K562 (cell line): ENCODE measurements around the gene PDZK1IP1. TPM values are rescaled to one million over a fixed set of nuclear protein-coding genes. Genes with fewer than 3 reads are reported as not detected.

Experiments
- GATAD2B ChIP-seq: fragments of 450-650 bp; IDR thresholded peaks from 2 replicates; pipeline ENCODE4 v1.6.1; 2017; ENCODE audit warnings: mild to moderate bottlenecking, borderline replicate concordance
- JUN ChIP-seq, 2 experiments: sonication (generic) in 1 of 2; formaldehyde crosslinking in 1 of 2; IDR thresholded peaks; 2 replicates each; pipeline versions ENCODE4 v1.6.1 to v1.8.0; 2012 to 2022; ENCODE audit warnings: borderline replicate concordance in 2 of 2, mild to moderate bottlenecking in 2 of 2, improper control_type of control experiment in 1 of 2, low read depth in 1 of 2, low read length in 1 of 2, missing genetic modification reagents in 1 of 2
- SMC3 ChIP-seq: conservative IDR thresholded peaks from 2 replicates; pipeline ENCODE4 v1.6.1; 2011; ENCODE audit warnings: low read depth, low read length, improper control_type of control experiment; ENCODE audit not compliant: insufficient read depth
- TARDBP ChIP-seq: fragments of 450-650 bp; IDR thresholded peaks from 2 replicates; pipeline ENCODE4 v1.6.1; 2016
- ZBED1 ChIP-seq: IDR thresholded peaks from 2 replicates; pipeline ENCODE4 v1.6.1; 2014
- ZNF23 ChIP-seq: fragments of 250-450 bp; sonication (Bioruptor Pico); IDR thresholded peaks from 2 replicates; pipeline ENCODE4 v1.4.0; 2020; ENCODE audit warnings: mild to moderate bottlenecking
- ZNF644 ChIP-seq: fragments of 200-800 bp; sonication (Bioruptor generic); IDR thresholded peaks from 2 replicates; pipeline ENCODE4 v1.6.1; 2016; ENCODE audit warnings: low read depth, missing genetic modification characterization, missing compliant biosample characterization
- polyA plus RNA-seq, 8 experiments: library from polyadenylated mRNA; depleted of rRNA in 4 of 8; stranded (reverse) in 5 of 8; unstranded in 3 of 8; fragments of >200 nt; fragmentation: Nextera tagmentation in 2 of 8; fragmentation: Illumina TruSeq in 1 of 8; extraction: Ambion mirVana in 2 of 8; extraction: Trizol in 1 of 8; gene quantifications; 2 replicates each; pipeline versions ENCODE4 v1.2.1 to v1.2.3, GENCODE V29; 2011 to 2014; ENCODE audit warnings: inconsistent platforms in 1 of 8, missing spikeins in 1 of 8
- total RNA-seq, 7 experiments: library from RNA; depleted of rRNA in 6 of 7; stranded (reverse); fragments of >200 nt in 6 of 7; fragmentation: Illumina TruSeq in 2 of 7; extraction: Trizol in 2 of 7; gene quantifications; 2 replicates each; pipeline versions ENCODE4 v1.2.1 to v1.2.3, GENCODE V29; 2011 to 2021; ENCODE audit warnings: low replicate concordance in 1 of 7
- TF ChIP-seq, protein P1 (sequence below): sonication (generic); formaldehyde crosslinking; IDR thresholded peaks from 2 replicates; pipeline ENCODE4 v1.8.1; 2023; ENCODE audit warnings: mild to moderate bottlenecking, missing genetic modification reagents
- TF ChIP-seq, protein P2 (sequence below): fragments of 200-800 bp; sonication (Bioruptor generic); IDR thresholded peaks from 2 replicates; pipeline ENCODE4 v1.6.1; 2016; ENCODE audit warnings: missing genetic modification characterization, missing compliant biosample characterization
- TF ChIP-seq, protein P3 (sequence below): fragments of 250-450 bp; sonication (Bioruptor Pico); IDR thresholded peaks from 2 replicates; pipeline ENCODE4 v1.5.0; 2021; ENCODE audit warnings: mild to moderate bottlenecking, borderline replicate concordance
- TF ChIP-seq, protein P4 (sequence below): IDR thresholded peaks from 2 replicates; pipeline ENCODE4 v1.6.1; 2014; ENCODE audit warnings: antibody characterized with exemption
- TF ChIP-seq, protein P5 (sequence below), 2 experiments: IDR thresholded peaks; 2 replicates each; pipeline ENCODE4 v1.6.1; 2011; ENCODE audit warnings: borderline replicate concordance in 1 of 2, control low read depth in 1 of 2, low read depth in 1 of 2, low read length in 1 of 2, mild to moderate bottlenecking in 1 of 2, mixed read lengths in 1 of 2, moderate library complexity in 1 of 2; ENCODE audit not compliant: insufficient read depth in 1 of 2, insufficient read length in 1 of 2, poor library complexity in 1 of 2, severe bottlenecking in 1 of 2; ENCODE audit errors: extremely low read depth in 1 of 2

PDZK1IP1 gene
- total and polyA plus RNA-seq, 9 of the 15 experiments (the other 6 are each of a cell fraction or from before 2014, with no cell fraction given), result 0.17 to 0.68 (median 0.53) TPM; not detected in 2

DNA sequence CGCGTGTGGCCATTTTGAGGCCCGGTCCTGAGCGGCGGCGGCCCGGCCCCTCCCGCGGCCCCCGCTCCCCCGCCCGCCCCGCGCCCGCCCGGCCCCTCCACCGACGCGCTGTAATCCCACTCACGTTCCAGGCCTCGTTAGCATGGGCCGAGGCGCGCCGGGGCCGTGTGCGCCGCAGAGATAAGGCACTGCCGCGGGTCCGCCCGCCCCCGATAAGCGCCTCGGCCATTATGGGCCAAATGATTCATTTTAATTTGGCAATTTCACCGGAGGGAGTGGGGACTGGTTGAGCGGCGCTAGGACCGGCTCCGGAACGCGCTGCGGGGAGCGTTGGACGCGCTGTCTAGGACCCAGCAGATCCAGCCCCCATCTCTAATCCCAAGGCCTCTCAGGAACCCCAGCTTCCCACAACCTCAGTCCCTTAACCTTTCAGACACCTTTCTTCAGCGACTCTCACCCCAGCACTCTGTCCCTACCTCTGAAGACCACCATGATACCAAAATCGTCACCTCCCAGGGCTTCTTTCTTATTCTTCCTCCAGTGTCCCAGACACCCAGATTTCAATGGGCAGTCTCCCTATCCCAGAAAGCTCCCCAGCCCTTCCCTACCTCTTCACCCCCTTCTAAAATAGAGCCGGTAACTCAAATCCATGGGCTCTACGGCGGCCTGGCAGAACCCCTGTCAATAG, 42.5 kb upstream of the PDZK1IP1 start, which contains the start of gene TAL1 (continued):
- TF ChIP-seq SMC3 (no peak), JUN (IDR thresholded peaks at IDR 0.05; ENCODE audit: borderline replicate concordance, low read depth, low read length) (peak; percentile 91), JUN (CRISPR knock-in tag; IDR thresholded peaks at IDR 0.05; ENCODE audit: borderline replicate concordance) (peak; percentile 60; the same call in 1 of the 2 replicates), GATAD2B (peak; percentile 99), ZBED1 (peak; percentile 92), TARDBP (peak; percentile 96), ZNF23 (CRISPR knock-in tag) (no peak), ZNF644 (peak; percentile 86; the same call in 1 of the 2 replicates)
- TF ChIP-seq, protein P1, sequence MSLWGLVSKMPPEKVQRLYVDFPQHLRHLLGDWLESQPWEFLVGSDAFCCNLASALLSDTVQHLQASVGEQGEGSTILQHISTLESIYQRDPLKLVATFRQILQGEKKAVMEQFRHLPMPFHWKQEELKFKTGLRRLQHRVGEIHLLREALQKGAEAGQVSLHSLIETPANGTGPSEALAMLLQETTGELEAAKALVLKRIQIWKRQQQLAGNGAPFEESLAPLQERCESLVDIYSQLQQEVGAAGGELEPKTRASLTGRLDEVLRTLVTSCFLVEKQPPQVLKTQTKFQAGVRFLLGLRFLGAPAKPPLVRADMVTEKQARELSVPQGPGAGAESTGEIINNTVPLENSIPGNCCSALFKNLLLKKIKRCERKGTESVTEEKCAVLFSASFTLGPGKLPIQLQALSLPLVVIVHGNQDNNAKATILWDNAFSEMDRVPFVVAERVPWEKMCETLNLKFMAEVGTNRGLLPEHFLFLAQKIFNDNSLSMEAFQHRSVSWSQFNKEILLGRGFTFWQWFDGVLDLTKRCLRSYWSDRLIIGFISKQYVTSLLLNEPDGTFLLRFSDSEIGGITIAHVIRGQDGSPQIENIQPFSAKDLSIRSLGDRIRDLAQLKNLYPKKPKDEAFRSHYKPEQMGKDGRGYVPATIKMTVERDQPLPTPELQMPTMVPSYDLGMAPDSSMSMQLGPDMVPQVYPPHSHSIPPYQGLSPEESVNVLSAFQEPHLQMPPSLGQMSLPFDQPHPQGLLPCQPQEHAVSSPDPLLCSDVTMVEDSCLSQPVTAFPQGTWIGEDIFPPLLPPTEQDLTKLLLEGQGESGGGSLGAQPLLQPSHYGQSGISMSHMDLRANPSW (CRISPR knock-in tag), result no peak; the same call in 1 of the 2 replicates
- TF ChIP-seq, protein P2, sequence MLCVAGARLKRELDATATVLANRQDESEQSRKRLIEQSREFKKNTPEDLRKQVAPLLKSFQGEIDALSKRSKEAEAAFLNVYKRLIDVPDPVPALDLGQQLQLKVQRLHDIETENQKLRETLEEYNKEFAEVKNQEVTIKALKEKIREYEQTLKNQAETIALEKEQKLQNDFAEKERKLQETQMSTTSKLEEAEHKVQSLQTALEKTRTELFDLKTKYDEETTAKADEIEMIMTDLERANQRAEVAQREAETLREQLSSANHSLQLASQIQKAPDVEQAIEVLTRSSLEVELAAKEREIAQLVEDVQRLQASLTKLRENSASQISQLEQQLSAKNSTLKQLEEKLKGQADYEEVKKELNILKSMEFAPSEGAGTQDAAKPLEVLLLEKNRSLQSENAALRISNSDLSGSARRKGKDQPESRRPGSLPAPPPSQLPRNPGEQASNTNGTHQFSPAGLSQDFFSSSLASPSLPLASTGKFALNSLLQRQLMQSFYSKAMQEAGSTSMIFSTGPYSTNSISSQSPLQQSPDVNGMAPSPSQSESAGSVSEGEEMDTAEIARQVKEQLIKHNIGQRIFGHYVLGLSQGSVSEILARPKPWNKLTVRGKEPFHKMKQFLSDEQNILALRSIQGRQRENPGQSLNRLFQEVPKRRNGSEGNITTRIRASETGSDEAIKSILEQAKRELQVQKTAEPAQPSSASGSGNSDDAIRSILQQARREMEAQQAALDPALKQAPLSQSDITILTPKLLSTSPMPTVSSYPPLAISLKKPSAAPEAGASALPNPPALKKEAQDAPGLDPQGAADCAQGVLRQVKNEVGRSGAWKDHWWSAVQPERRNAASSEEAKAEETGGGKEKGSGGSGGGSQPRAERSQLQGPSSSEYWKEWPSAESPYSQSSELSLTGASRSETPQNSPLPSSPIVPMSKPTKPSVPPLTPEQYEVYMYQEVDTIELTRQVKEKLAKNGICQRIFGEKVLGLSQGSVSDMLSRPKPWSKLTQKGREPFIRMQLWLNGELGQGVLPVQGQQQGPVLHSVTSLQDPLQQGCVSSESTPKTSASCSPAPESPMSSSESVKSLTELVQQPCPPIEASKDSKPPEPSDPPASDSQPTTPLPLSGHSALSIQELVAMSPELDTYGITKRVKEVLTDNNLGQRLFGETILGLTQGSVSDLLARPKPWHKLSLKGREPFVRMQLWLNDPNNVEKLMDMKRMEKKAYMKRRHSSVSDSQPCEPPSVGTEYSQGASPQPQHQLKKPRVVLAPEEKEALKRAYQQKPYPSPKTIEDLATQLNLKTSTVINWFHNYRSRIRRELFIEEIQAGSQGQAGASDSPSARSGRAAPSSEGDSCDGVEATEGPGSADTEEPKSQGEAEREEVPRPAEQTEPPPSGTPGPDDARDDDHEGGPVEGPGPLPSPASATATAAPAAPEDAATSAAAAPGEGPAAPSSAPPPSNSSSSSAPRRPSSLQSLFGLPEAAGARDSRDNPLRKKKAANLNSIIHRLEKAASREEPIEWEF, result peak; percentile 91
- TF ChIP-seq, protein P3, sequence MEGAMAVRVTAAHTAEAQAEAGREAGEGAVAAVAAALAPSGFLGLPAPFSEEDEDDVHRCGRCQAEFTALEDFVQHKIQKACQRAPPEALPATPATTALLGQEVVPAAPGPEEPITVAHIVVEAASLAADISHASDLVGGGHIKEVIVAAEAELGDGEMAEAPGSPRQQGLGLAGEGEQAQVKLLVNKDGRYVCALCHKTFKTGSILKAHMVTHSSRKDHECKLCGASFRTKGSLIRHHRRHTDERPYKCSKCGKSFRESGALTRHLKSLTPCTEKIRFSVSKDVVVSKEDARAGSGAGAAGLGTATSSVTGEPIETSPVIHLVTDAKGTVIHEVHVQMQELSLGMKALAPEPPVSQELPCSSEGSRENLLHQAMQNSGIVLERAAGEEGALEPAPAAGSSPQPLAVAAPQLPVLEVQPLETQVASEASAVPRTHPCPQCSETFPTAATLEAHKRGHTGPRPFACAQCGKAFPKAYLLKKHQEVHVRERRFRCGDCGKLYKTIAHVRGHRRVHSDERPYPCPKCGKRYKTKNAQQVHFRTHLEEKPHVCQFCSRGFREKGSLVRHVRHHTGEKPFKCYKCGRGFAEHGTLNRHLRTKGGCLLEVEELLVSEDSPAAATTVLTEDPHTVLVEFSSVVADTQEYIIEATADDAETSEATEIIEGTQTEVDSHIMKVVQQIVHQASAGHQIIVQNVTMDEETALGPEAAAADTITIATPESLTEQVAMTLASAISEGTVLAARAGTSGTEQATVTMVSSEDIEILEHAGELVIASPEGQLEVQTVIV, result no peak
- TF ChIP-seq, protein P4, sequence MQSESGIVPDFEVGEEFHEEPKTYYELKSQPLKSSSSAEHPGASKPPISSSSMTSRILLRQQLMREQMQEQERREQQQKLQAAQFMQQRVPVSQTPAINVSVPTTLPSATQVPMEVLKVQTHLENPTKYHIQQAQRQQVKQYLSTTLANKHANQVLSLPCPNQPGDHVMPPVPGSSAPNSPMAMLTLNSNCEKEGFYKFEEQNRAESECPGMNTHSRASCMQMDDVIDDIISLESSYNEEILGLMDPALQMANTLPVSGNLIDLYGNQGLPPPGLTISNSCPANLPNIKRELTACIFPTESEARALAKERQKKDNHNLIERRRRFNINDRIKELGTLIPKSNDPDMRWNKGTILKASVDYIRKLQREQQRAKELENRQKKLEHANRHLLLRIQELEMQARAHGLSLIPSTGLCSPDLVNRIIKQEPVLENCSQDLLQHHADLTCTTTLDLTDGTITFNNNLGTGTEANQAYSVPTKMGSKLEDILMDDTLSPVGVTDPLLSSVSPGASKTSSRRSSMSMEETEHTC, result peak; percentile 35; the same call in 1 of the 2 replicates
- TF ChIP-seq, protein P5, sequence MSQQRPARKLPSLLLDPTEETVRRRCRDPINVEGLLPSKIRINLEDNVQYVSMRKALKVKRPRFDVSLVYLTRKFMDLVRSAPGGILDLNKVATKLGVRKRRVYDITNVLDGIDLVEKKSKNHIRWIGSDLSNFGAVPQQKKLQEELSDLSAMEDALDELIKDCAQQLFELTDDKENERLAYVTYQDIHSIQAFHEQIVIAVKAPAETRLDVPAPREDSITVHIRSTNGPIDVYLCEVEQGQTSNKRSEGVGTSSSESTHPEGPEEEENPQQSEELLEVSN (IDR thresholded peaks at IDR 0.05; ENCODE audit: borderline replicate concordance in 1 of 2, extremely low read depth in 1 of 2, insufficient read depth in 1 of 2, insufficient read length in 1 of 2, low read depth in 1 of 2, low read length in 1 of 2, poor library complexity in 1 of 2, severe bottlenecking in 1 of 2), result peak; percentile 22 to 52
